Keratinocyte (primary cell): ENCODE results near the gene CHRNA1. TPM values are rescaled to one million over a fixed set of nuclear protein-coding genes. Genes with fewer than 3 reads are reported as not detected.

ENCODE experiments used
- DNase-seq: peaks from one replicate; pipeline ENCODE4 v3.0.0-alpha.2; 2011; ENCODE audit warnings: low read depth, missing footprints, low spot score
- FAIRE-seq: peaks from 2 replicates; lab custom pipeline; 2011; peaks lifted over from hg19 to GRCh38; lab: Jason Lieb, UNC
- H2AFZ ChIP-seq: 2 replicates; pipeline ENCODE4 v1.6.0; 2012; ENCODE audit warnings: low read length, control low read depth, inconsistent platforms; ENCODE audit not compliant: control insufficient read depth
- H3K27ac ChIP-seq: 2 replicates; pipeline ENCODE4 v1.5.1; 2011; ENCODE audit warnings: low read length; ENCODE audit not compliant: control insufficient read depth, insufficient read depth
- H3K27me3 ChIP-seq: 3 replicates; pipeline ENCODE4 v1.6.0; 2011; ENCODE audit warnings: low read length; ENCODE audit not compliant: control insufficient read depth, insufficient read depth; ENCODE audit errors: extremely low read depth
- H3K36me3 ChIP-seq, 2 experiments: 2 replicates in 1 of 2; 3 replicates in 1 of 2; pipeline ENCODE4 v1.5.1; 2011; ENCODE audit warnings: low read length in 2 of 2, mild to moderate bottlenecking in 1 of 2; ENCODE audit not compliant: control insufficient read depth in 2 of 2, insufficient read depth in 2 of 2; ENCODE audit errors: extremely low read depth in 1 of 2
- H3K4me1 ChIP-seq: 3 replicates; pipeline ENCODE4 v1.5.1; 2011; ENCODE audit warnings: low read length; ENCODE audit not compliant: control insufficient read depth, insufficient read depth; ENCODE audit errors: extremely low read depth
- H3K4me2 ChIP-seq: 3 replicates; pipeline ENCODE4 v1.6.0; 2011; ENCODE audit warnings: low read depth, low read length; ENCODE audit not compliant: control insufficient read depth, insufficient read depth; ENCODE audit errors: extremely low read depth
- H3K4me3 ChIP-seq, 3 experiments: fragments of 200-600 bp in 1 of 3; sonication (generic) in 1 of 3; 2 replicates in 2 of 3; 3 replicates in 1 of 3; pipeline ENCODE4 v1.5.1; 2011 to 2016; ENCODE audit warnings: low read length in 3 of 3, mild to moderate bottlenecking in 3 of 3, control low read depth in 2 of 3, inconsistent platforms in 1 of 3, low read depth in 1 of 3, mixed read lengths in 1 of 3, mixed run types in 1 of 3, moderate library complexity in 1 of 3; ENCODE audit not compliant: control insufficient read depth in 2 of 3, insufficient read depth in 2 of 3; ENCODE audit errors: extremely low read depth in 1 of 3
- H3K79me2 ChIP-seq: 2 replicates; pipeline ENCODE4 v1.6.0; 2012; ENCODE audit warnings: low read length; ENCODE audit not compliant: control insufficient read depth, insufficient read depth
- H3K9ac ChIP-seq: 3 replicates; pipeline ENCODE4 v1.6.0; 2011; ENCODE audit warnings: low read length; ENCODE audit not compliant: control insufficient read depth, insufficient read depth; ENCODE audit errors: extremely low read depth
- H3K9me1 ChIP-seq: 3 replicates; pipeline ENCODE4 v1.6.0; 2011; ENCODE audit warnings: low read length; ENCODE audit not compliant: control insufficient read depth, insufficient read depth; ENCODE audit errors: extremely low read depth
- H3K9me3 ChIP-seq: 2 replicates; pipeline ENCODE4 v1.5.1; 2012; ENCODE audit warnings: low read depth, low read length; ENCODE audit not compliant: control insufficient read depth
- H4K20me1 ChIP-seq: 3 replicates; pipeline ENCODE4 v1.6.0; 2011; ENCODE audit warnings: low read length; ENCODE audit not compliant: control insufficient read depth, insufficient read depth; ENCODE audit errors: extremely low read depth
- CTCF ChIP-seq, 3 experiments: IDR thresholded peaks in 1 of 3; conservative IDR thresholded peaks in 1 of 3; optimal IDR thresholded peaks in 1 of 3; 2 replicates in 2 of 3; 3 replicates in 1 of 3; pipeline versions ENCODE3 to v1.5.1; 2011; ENCODE audit warnings: low read length in 3 of 3, mild to moderate bottlenecking in 3 of 3, moderate library complexity in 2 of 3, control low read depth in 1 of 3, inconsistent platforms in 1 of 3; ENCODE audit not compliant: insufficient read depth in 2 of 3; ENCODE audit errors: extremely low read depth in 1 of 3
- EZH2 ChIP-seq: IDR thresholded peaks from one replicate; pipeline ENCODE4 v1.6.1; 2012; ENCODE audit warnings: inconsistent platforms, mild to moderate bottlenecking, low read length, moderate library complexity
- dilution Hi-C: fragments of 300-500 bp; cut with MboI; formaldehyde crosslinking; loops from one replicate; pipeline ENCODE4 v1.7.0; 2020; ENCODE audit warnings: low sequenced_read_pairs; ENCODE audit not compliant: extremely low pct_ligation_motif_present
- polyA plus RNA-seq, 5 experiments: library from polyadenylated mRNA; depleted of rRNA in 3 of 5; stranded (reverse) in 3 of 5; stranded (forward) in 1 of 5; unstranded in 1 of 5; fragments of >200 nt; gene quantifications; 1 replicate in 1 of 5; 2 replicates in 3 of 5; 3 replicates in 1 of 5; pipeline versions ENCODE4 v1.2.1 to v1.2.3, GENCODE V29; 2011 to 2012; ENCODE audit warnings: missing spikeins in 2 of 5, low read depth in 1 of 5, low replicate concordance in 1 of 5

CHRNA1 gene
- polyA plus RNA-seq, 1 donor (not counting 4 experiments of a cell fraction or from before 2014, with no cell fraction given), result not detected

- no peaks in the 10 kb centered on the region for H3K79me2 ChIP-seq
- no peak overlapping the region for H3K4me2 ChIP-seq
- H3K4me1 ChIP-seq, result no peaks in the 10 kb centered on the region
- H3K27ac ChIP-seq, result no peak overlapping the region
- no peak for TF ChIP-seq EZH2
- TF ChIP-seq CTCF (optimal IDR thresholded peaks at IDR 0.05 in 1 of 3, IDR thresholded peaks at IDR 0.05 in 1 of 3, conservative IDR thresholded peaks at IDR 0.05 in 1 of 3; ENCODE audit: extremely low read depth in 1 of 3, insufficient read depth in 2 of 3, low read length in 3 of 3), result no peak
- no peak overlapping the region for H3K9ac ChIP-seq
- dilution Hi-C loops, result no loop called here
- H3K9me1 ChIP-seq, result no peaks in the 10 kb centered on the region
- H3K4me3 ChIP-seq, result no peak overlapping the region
- H3K27me3 ChIP-seq, result no peaks in the 10 kb centered on the region
- no peaks in the 10 kb centered on the region for H3K36me3 ChIP-seq
- no peak overlapping the region for H2AFZ ChIP-seq
- H4K20me1 ChIP-seq, result no peaks in the 10 kb centered on the region
- DNase-seq (no peak), FAIRE-seq (no peak)
- H3K9me3 ChIP-seq, result no peaks in the 10 kb centered on the region
These were observed 20.6 kb upstream of the CHRNA1 start for GRCh38 chr2:174784909-174785308.

GRCh38 chr2:174784316-174784715 is 20.0 kb upstream of the CHRNA1 start:
- Histone ChIP-seq H4K20me1 (no peaks in the 10 kb centered on the region), H3K9ac (no peak overlapping the region), H3K27me3 (no peaks in the 10 kb centered on the region), H3K79me2 (no peaks in the 10 kb centered on the region), H3K4me1 (no peaks in the 10 kb centered on the region), H3K27ac (no peak overlapping the region), H2AFZ (no peak overlapping the region), H3K9me1 (no peaks in the 10 kb centered on the region), H3K36me3 (no peaks in the 10 kb centered on the region), H3K9me3 (no peaks in the 10 kb centered on the region), H3K4me3 (no peak overlapping the region), H3K4me2 (no peak overlapping the region)
- dilution Hi-C loops, result no loop called here
- DNase-seq (no peak), FAIRE-seq (no peak)
- TF ChIP-seq CTCF (optimal IDR thresholded peaks at IDR 0.05 in 1 of 3, IDR thresholded peaks at IDR 0.05 in 1 of 3, conservative IDR thresholded peaks at IDR 0.05 in 1 of 3; ENCODE audit: extremely low read depth in 1 of 3, insufficient read depth in 2 of 3, low read length in 3 of 3), result no peak
